ENCODE measurements around the gene CD68.

CD68 gene

GRCh38 chr17:7555320-7555948, 24.0 kb upstream of the CD68 start:
- no peak overlapping the region for H3K4me3 ChIP-seq (ENCODE audit: low read length)
- no peak for TF ChIP-seq ZNF274 (IDR thresholded peaks at IDR 0.05; ENCODE audit: low read depth, low read length)

GRCh38 chr17:7556627-7557026, 22.8 kb upstream of the CD68 start:
- H3K4me3 ChIP-seq (ENCODE audit: low read length): no peak overlapping the region
- no peak for TF ChIP-seq ZNF274 (IDR thresholded peaks at IDR 0.05; ENCODE audit: low read depth, low read length)

- TF ChIP-seq ZNF274 (IDR thresholded peaks at IDR 0.05; ENCODE audit: low read depth, low read length): no peak
- H3K4me3 ChIP-seq (ENCODE audit: low read length): no peak overlapping the region
These were observed 22.2 kb upstream of the CD68 start for GRCh38 chr17:7557147-7557764.

GRCh38 chr17:7557775-7558543, 21.5 kb upstream of the CD68 start:
- peak overlapping the region; percentile 43; the same call in 1 of the 2 replicates for H3K4me3 ChIP-seq (ENCODE audit: low read length)
- no peak for TF ChIP-seq ZNF274 (IDR thresholded peaks at IDR 0.05; ENCODE audit: low read depth, low read length)

- TF ChIP-seq ZNF274 (IDR thresholded peaks at IDR 0.05; ENCODE audit: low read depth, low read length): no peak
- peak within 1 kb of the TSS; percentile 43; the same call in 1 of the 2 replicates for H3K4me3 ChIP-seq (ENCODE audit: low read length)
These were observed 20.7 kb upstream of the CD68 start, which contains the start of gene TNFSF13 for GRCh38 chr17:7558544-7559319. TNFSF13 (plus strand) TSS chr17:7558750; CDS start chr17:7559040, 290 bp downstream.

- peak overlapping the region; percentile 43; the same call in 1 of the 2 replicates for H3K4me3 ChIP-seq (ENCODE audit: low read length)
- no peak for TF ChIP-seq ZNF274 (IDR thresholded peaks at IDR 0.05; ENCODE audit: low read depth, low read length)
These were observed 19.9 kb upstream of the CD68 start for GRCh38 chr17:7559320-7560171.

GRCh38 chr17:7560172-7561027, 19.0 kb upstream of the CD68 start:
- TF ChIP-seq ZNF274 (IDR thresholded peaks at IDR 0.05; ENCODE audit: low read depth, low read length): no peak
- no peak overlapping the region; the same call in 1 of the 2 replicates for H3K4me3 ChIP-seq (ENCODE audit: low read length)

- peak overlapping the region; percentile 93 for H3K4me3 ChIP-seq (ENCODE audit: low read length)
- no peak for TF ChIP-seq ZNF274 (IDR thresholded peaks at IDR 0.05; ENCODE audit: low read depth, low read length)
These were observed 18.3 kb upstream of the CD68 start for GRCh38 chr17:7561028-7561575.

GRCh38 chr17:7561589-7562207, 17.7 kb upstream of the CD68 start, which contains the start of gene SENP3:
SENP3 (plus strand) TSS chr17:7561919; CDS start chr17:7563077, 1,158 bp downstream.
- peak within 1 kb of the TSS; percentile 93 for H3K4me3 ChIP-seq (ENCODE audit: low read length)
- no peak for TF ChIP-seq ZNF274 (IDR thresholded peaks at IDR 0.05; ENCODE audit: low read depth, low read length)

- no peak for TF ChIP-seq ZNF274 (IDR thresholded peaks at IDR 0.05; ENCODE audit: low read depth, low read length)
- peak overlapping the region; percentile 93 for H3K4me3 ChIP-seq (ENCODE audit: low read length)
These were observed 17.2 kb upstream of the CD68 start for GRCh38 chr17:7562208-7562605.

GRCh38 chr17:7563115-7563869, 16.1 kb upstream of the CD68 start:
- TF ChIP-seq ZNF274 (IDR thresholded peaks at IDR 0.05; ENCODE audit: low read depth, low read length): no peak
- peak overlapping the region; percentile 93; the same call in 1 of the 2 replicates for H3K4me3 ChIP-seq (ENCODE audit: low read length)

Data from GM08714 (cell line).